GM19455 (cell line): ENCODE measurements around the gene DCP2.

Experiments used
- ATAC-seq: cut with Tn5 transposase; IDR thresholded peaks from one replicate; pipeline ENCODE4 v1.9.1; 2021; ENCODE audit not compliant: unreplicated experiment

Gene DCP2

GRCh38 chr5:113017881-113018635 lies 41.5 kb downstream of the DCP2 start:
- ATAC-seq, result no peak

GRCh38 chr5:113020461-113021273 lies 44.1 kb downstream of the DCP2 start:
- ATAC-seq, result no peak

GRCh38 chr5:113022661-113023060 lies 46.1 kb downstream of the DCP2 start:
- ATAC-seq, result no peak

- no peak for ATAC-seq
Observed at GRCh38 chr5:113024076-113024697, 47.6 kb downstream of the DCP2 start.

- ATAC-seq, result no peak
Observed at GRCh38 chr5:113025596-113025995, 49.0 kb downstream of the DCP2 start.

GRCh38 chr5:113026211-113026610 lies 49.6 kb downstream of the DCP2 start:
- no peak for ATAC-seq

GRCh38 chr5:113027015-113027414 lies 50.4 kb downstream of the DCP2 start:
- no peak for ATAC-seq

- ATAC-seq, result no peak
Observed at GRCh38 chr5:113027431-113027830, 50.8 kb downstream of the DCP2 start.

- no peak for ATAC-seq
Observed at GRCh38 chr5:113029614-113030013, 53.0 kb downstream of the DCP2 start.

GRCh38 chr5:113031104-113031503 lies 54.5 kb downstream of the DCP2 start:
- no peak for ATAC-seq

GRCh38 chr5:113031557-113031956 lies 55.0 kb downstream of the DCP2 start:
- no peak for ATAC-seq

- ATAC-seq, result no peak
Observed at GRCh38 chr5:113034182-113034773, 57.7 kb downstream of the DCP2 start.

GRCh38 chr5:113035096-113035495 lies 58.5 kb downstream of the DCP2 start:
- no peak for ATAC-seq

- ATAC-seq, result no peak
Observed at GRCh38 chr5:113036321-113036720, 59.7 kb downstream of the DCP2 start.

- no peak for ATAC-seq
Observed at GRCh38 chr5:113036826-113037225, 60.2 kb downstream of the DCP2 start.

GRCh38 chr5:113038136-113038535 lies 61.5 kb downstream of the DCP2 start:
- no peak for ATAC-seq

GRCh38 chr5:113038714-113039113 lies 62.1 kb downstream of the DCP2 start:
- ATAC-seq, result no peak

- ATAC-seq, result no peak
Observed at GRCh38 chr5:113039229-113039933, 62.8 kb downstream of the DCP2 start.

GRCh38 chr5:113039934-113040285 lies 63.3 kb downstream of the DCP2 start:
- ATAC-seq, result no peak

GRCh38 chr5:113040672-113041260 lies 64.2 kb downstream of the DCP2 start:
- ATAC-seq, result no peak
